GM23248 (cell line): Measurements from ENCODE around the gene TRAM2.

Source experiments
- EZH2 ChIP-seq: fragments of 200-600 bp; sonication (generic); IDR thresholded peaks from 2 replicates; pipeline ENCODE4 v1.6.1; 2018; ENCODE audit warnings: antibody characterized with exemption, mild to moderate bottlenecking; ENCODE audit not compliant: insufficient read depth, poor library complexity, severe bottlenecking
- EZH2phosphoT487 ChIP-seq: fragments of 200-600 bp; sonication (generic); IDR thresholded peaks from 2 replicates; pipeline ENCODE4 v1.6.1; 2018; ENCODE audit warnings: antibody characterized with exemption, moderate library complexity, mild to moderate bottlenecking, low read depth; ENCODE audit not compliant: insufficient read depth

- TF ChIP-seq EZH2 (no peak), EZH2phosphoT487 (no peak)
Observed at GRCh38 chr6:52495922-52496321, 80.9 kb downstream of the TRAM2 start.
